HCT116 (cell line): ENCODE results near the gene TRPT1. TPM values are rescaled to one million over a fixed set of nuclear protein-coding genes. Genes with fewer than 3 reads are reported as not detected.
A peak's percentile ranks its signal among the peaks of the same experiment; 100 is the strongest.

Source experiments
- ATAC-seq: fragments of 200-7000 bp; cut with Tn5 transposase; 2 replicates; pipeline ENCODE4 v1.9.1; 2020; ENCODE audit warnings: mild to moderate bottlenecking, moderate library complexity
- BruUV-seq: library from RNA; stranded (reverse); fragments of 400-500 nt; replicated peaks from 2 replicates; lab custom pipeline; 2021; lab: Mats Ljungman, UMichigan
- CTCF ChIA-PET: fragments of 300-600 bp; sonication (Branson Sonifier 250); formaldehyde crosslinking; loops from one replicate; lab custom pipeline; 2021; ENCODE audit warnings: antibody characterized with exemption; lab: Charles Lee
- POLR2A ChIA-PET: fragments of 300-600, 350-600 bp; sonication (Branson Sonifier 250); formaldehyde crosslinking; loops from one replicate; lab custom pipeline; 2021; ENCODE audit warnings: antibody characterized with exemption; lab: Charles Lee
- RAD21 ChIA-PET, 2 experiments: fragments of 300-600 bp; sonication (Branson Sonifier 250); formaldehyde crosslinking; loops; one replicate each; lab custom pipeline; 2023; ENCODE audit warnings: low total read pairs in 2 of 2; ENCODE audit not compliant: uncharacterized antibody in 2 of 2, unreplicated experiment in 2 of 2, low non-redundant PET in 1 of 2; lab: Charles Lee
- DNase-seq: peaks from one replicate; pipeline ENCODE4 v3.0.0-alpha.2; 2010; ENCODE audit warnings: low read depth, low spot score
- H2AFZ ChIP-seq: fragments of 200-600 bp; shearing (Covaris generic), sonication (generic); 2 replicates; pipeline ENCODE4 v1.6.1; 2017; ENCODE audit warnings: low read depth, mixed run types, mixed read lengths, antibody characterized with exemption, low read length; ENCODE audit not compliant: poor library complexity, severe bottlenecking
- H3K27ac ChIP-seq: 2 replicates; pipeline ENCODE4 v1.5.1; 2012; ENCODE audit warnings: low read depth, low read length
- H3K27me3 ChIP-seq: fragments of 200-600 bp; sonication (generic); 2 replicates; pipeline ENCODE4 v1.6.1; 2016; ENCODE audit warnings: mixed run types, low read length, mixed read lengths; ENCODE audit not compliant: insufficient read depth
- H3K36me3 ChIP-seq, 2 experiments: fragments of 200-500 bp in 1 of 2; fragments of 200-600 bp in 1 of 2; sonication (Bioruptor generic) in 1 of 2; sonication (generic) in 1 of 2; 2 replicates each; pipeline versions ENCODE4 v1.5.1 to v1.6.1; 2014 to 2016; ENCODE audit warnings: low read length in 2 of 2, inconsistent platforms in 1 of 2, mixed read lengths in 1 of 2, mixed run types in 1 of 2; ENCODE audit not compliant: insufficient read depth in 2 of 2, control insufficient read depth in 1 of 2
- H3K4me1 ChIP-seq, 2 experiments: fragments of 200-600 bp in 1 of 2; sonication (generic) in 1 of 2; 2 replicates each; pipeline versions ENCODE4 v1.5.1 to v1.6.1; 2012 to 2017; ENCODE audit warnings: low read length in 2 of 2, inconsistent platforms in 1 of 2, mild to moderate bottlenecking in 1 of 2, mixed read lengths in 1 of 2, mixed run types in 1 of 2, moderate library complexity in 1 of 2; ENCODE audit not compliant: insufficient read depth in 2 of 2, control insufficient read depth in 1 of 2
- H3K4me2 ChIP-seq: fragments of 200-600 bp; sonication (generic); 2 replicates; pipeline ENCODE4 v1.6.1; 2017; ENCODE audit warnings: mixed run types, low read length, mixed read lengths
- H3K4me3 ChIP-seq, 2 experiments: fragments of 200-600 bp in 1 of 2; sonication (generic) in 1 of 2; replicated peaks in 1 of 2; 2 replicates each; pipeline ENCODE4 v1.5.1; 2011 to 2016; ENCODE audit warnings: low read length in 2 of 2, control low read depth in 1 of 2, low read depth in 1 of 2, mild to moderate bottlenecking in 1 of 2, mixed read lengths in 1 of 2, mixed run types in 1 of 2
- H3K79me2 ChIP-seq: fragments of 200-600 bp; sonication (generic); 2 replicates; pipeline ENCODE4 v1.6.1; 2017; ENCODE audit warnings: mild to moderate bottlenecking, mixed run types, low read length, moderate library complexity, mixed read lengths; ENCODE audit not compliant: insufficient read depth
- H3K9ac ChIP-seq: fragments of 200-600 bp; sonication (generic); 2 replicates; pipeline ENCODE4 v1.6.1; 2016; ENCODE audit warnings: low read length, mixed read lengths
- H3K9me2 ChIP-seq: fragments of 200-600 bp; sonication (generic), shearing (Covaris generic); 2 replicates; pipeline ENCODE4 v1.6.1; 2017; ENCODE audit warnings: mixed run types, mild to moderate bottlenecking, moderate library complexity; ENCODE audit not compliant: insufficient read depth
- H3K9me3 ChIP-seq, 2 experiments: fragments of 200-500 bp in 1 of 2; fragments of 200-600 bp in 1 of 2; sonication (Bioruptor generic) in 1 of 2; sonication (generic) in 1 of 2; 2 replicates each; pipeline ENCODE4 v1.6.1; 2014 to 2017; ENCODE audit warnings: low read length in 2 of 2, mixed read lengths in 2 of 2, inconsistent platforms in 1 of 2, low read depth in 1 of 2, mild to moderate bottlenecking in 1 of 2, mixed run types in 1 of 2, moderate library complexity in 1 of 2; ENCODE audit not compliant: control insufficient read depth in 1 of 2, insufficient read depth in 1 of 2
- H4K20me1 ChIP-seq: fragments of 200-600 bp; sonication (generic), shearing (Covaris generic); 2 replicates; pipeline ENCODE4 v1.6.1; 2017; ENCODE audit warnings: mixed run types, mild to moderate bottlenecking, moderate library complexity; ENCODE audit not compliant: insufficient read depth
- CBX3 ChIP-seq: IDR thresholded peaks from 2 replicates; pipeline ENCODE4 v1.6.1; 2012; ENCODE audit warnings: low read depth
- CEBPB ChIP-seq: IDR thresholded peaks from 2 replicates; pipeline ENCODE4 v1.6.1; 2012; ENCODE audit warnings: low read depth
- EGR1 ChIP-seq: IDR thresholded peaks from 2 replicates; pipeline ENCODE4 v1.6.1; 2012; ENCODE audit warnings: low read depth
- EZH2phosphoT487 ChIP-seq: fragments of 200-600 bp; IDR thresholded peaks from 2 replicates; pipeline ENCODE4 v1.6.1; 2018; ENCODE audit warnings: antibody characterized with exemption, borderline replicate concordance
- JUND ChIP-seq: IDR thresholded peaks from 2 replicates; pipeline ENCODE4 v1.6.1; 2012
- POLR2AphosphoS5 ChIP-seq: IDR thresholded peaks from 2 replicates; pipeline ENCODE4 v1.6.1; 2011; ENCODE audit warnings: mild to moderate bottlenecking, low read depth, low read length, moderate library complexity
- SP1 ChIP-seq: IDR thresholded peaks from 2 replicates; pipeline ENCODE4 v1.6.1; 2012; ENCODE audit warnings: low read depth
- SRF ChIP-seq: IDR thresholded peaks from 2 replicates; pipeline ENCODE4 v1.6.1; 2012; ENCODE audit warnings: low read depth
- TCF7L2 ChIP-seq: IDR thresholded peaks from 2 replicates; pipeline ENCODE4 v1.7.0; 2011; ENCODE audit warnings: borderline replicate concordance, inconsistent platforms; ENCODE audit not compliant: insufficient read depth, insufficient read length; ENCODE audit errors: extremely low read depth
- YY1 ChIP-seq: IDR thresholded peaks from 2 replicates; pipeline ENCODE4 v1.6.1; 2011; ENCODE audit warnings: low read length, low read depth, moderate library complexity, mild to moderate bottlenecking; ENCODE audit not compliant: insufficient replicate concordance; ENCODE audit errors: extremely low read depth
- ZNF274 ChIP-seq: fragments of 200-500 bp; sonication (Bioruptor generic); IDR thresholded peaks from 2 replicates; pipeline ENCODE4 v1.6.1; 2014; ENCODE audit warnings: mild to moderate bottlenecking, low read depth, low read length, inconsistent platforms
- intact Hi-C: fragments of 100-400 bp; cut with micrococcal nuclease; formaldehyde crosslinking; loops from 2 replicates; pipeline ENCODE4 v1.10.0; 2022
- total RNA-seq: library from RNA; stranded (reverse); gene quantifications from one replicate; pipeline ENCODE4 v1.2.1, GENCODE V29; 2021; ENCODE audit not compliant: unreplicated experiment
- TF ChIP-seq, protein P1 (sequence below): IDR thresholded peaks from 2 replicates; pipeline ENCODE4 v1.6.1; 2012; ENCODE audit warnings: low read depth
- TF ChIP-seq, protein P2 (sequence below): IDR thresholded peaks from 2 replicates; pipeline ENCODE4 v1.6.1; 2011; ENCODE audit warnings: mild to moderate bottlenecking, low read length, moderate library complexity; ENCODE audit not compliant: insufficient replicate concordance; ENCODE audit errors: extremely low read depth
- TF ChIP-seq, protein P3 (sequence below): IDR thresholded peaks from 2 replicates; pipeline ENCODE4 v1.6.1; 2012
- TF ChIP-seq, protein P4 (sequence below), 3 experiments: fragments of 200-600 bp in 1 of 3; sonication (generic) in 1 of 3; IDR thresholded peaks in 2 of 3; conservative IDR thresholded peaks in 1 of 3; 2 replicates each; pipeline ENCODE4 v1.5.1; 2012 to 2017; ENCODE audit warnings: low read depth in 2 of 3, low read length in 2 of 3, antibody characterized with exemption in 1 of 3, borderline replicate concordance in 1 of 3, control low read depth in 1 of 3, mild to moderate bottlenecking in 1 of 3, mixed read lengths in 1 of 3, mixed run types in 1 of 3, moderate library complexity in 1 of 3; ENCODE audit not compliant: insufficient read depth in 1 of 3
- TF ChIP-seq, protein P5 (sequence below): IDR thresholded peaks from 2 replicates; pipeline ENCODE4 v1.6.1; 2012

TRPT1 gene
- total RNA-seq, 1 experiment from 2014 or later: 43.2 TPM

DNA sequence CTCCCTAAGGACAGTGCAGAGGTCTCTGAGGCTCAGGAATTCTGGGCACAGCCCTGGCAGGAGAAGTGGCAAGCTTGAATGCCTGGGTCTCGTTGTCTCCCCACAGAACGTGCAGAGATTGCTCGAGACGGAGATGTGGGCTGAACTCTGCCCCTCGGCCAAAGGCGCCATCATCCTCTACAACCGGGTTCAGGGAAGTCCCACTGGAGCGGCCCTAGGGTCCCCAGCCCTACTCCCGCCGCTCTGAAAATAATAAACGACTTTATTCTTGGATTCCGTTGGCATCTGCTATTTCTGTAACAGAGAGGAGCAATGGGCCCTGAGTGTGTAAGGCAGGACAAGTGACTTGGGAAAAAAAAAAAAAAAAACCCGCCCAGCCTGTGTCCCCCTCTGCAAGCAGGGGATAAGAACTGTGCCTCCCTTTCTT is 3.8 kb upstream of the TRPT1 start:
- ChIA-PET POLR2A (no interaction called here), RAD21 (no interaction called here), CTCF (no interaction called here)
- Histone ChIP-seq H4K20me1 (no peaks in the 10 kb centered on the region), H3K36me3 (no peaks in the 10 kb centered on the region), H3K4me3 (peak overlapping the region; percentile 71 to 89), H3K4me2 (peak overlapping the region; percentile 99), H3K9ac (peak overlapping the region; percentile 88), H2AFZ (no peak overlapping the region), H3K27ac (peak overlapping the region; percentile 61), H3K79me2 (peaks cover 16% of the 10 kb centered on the region; the same call in 1 of the 2 replicates), H3K9me2 (no peaks in the 10 kb centered on the region), H3K27me3 (no peaks in the 10 kb centered on the region), H3K4me1 (peaks cover 28 to 69% of the 10 kb centered on the region in 2 experiments), H3K9me3 (no peaks in the 10 kb centered on the region)
- TF ChIP-seq, protein P1, sequence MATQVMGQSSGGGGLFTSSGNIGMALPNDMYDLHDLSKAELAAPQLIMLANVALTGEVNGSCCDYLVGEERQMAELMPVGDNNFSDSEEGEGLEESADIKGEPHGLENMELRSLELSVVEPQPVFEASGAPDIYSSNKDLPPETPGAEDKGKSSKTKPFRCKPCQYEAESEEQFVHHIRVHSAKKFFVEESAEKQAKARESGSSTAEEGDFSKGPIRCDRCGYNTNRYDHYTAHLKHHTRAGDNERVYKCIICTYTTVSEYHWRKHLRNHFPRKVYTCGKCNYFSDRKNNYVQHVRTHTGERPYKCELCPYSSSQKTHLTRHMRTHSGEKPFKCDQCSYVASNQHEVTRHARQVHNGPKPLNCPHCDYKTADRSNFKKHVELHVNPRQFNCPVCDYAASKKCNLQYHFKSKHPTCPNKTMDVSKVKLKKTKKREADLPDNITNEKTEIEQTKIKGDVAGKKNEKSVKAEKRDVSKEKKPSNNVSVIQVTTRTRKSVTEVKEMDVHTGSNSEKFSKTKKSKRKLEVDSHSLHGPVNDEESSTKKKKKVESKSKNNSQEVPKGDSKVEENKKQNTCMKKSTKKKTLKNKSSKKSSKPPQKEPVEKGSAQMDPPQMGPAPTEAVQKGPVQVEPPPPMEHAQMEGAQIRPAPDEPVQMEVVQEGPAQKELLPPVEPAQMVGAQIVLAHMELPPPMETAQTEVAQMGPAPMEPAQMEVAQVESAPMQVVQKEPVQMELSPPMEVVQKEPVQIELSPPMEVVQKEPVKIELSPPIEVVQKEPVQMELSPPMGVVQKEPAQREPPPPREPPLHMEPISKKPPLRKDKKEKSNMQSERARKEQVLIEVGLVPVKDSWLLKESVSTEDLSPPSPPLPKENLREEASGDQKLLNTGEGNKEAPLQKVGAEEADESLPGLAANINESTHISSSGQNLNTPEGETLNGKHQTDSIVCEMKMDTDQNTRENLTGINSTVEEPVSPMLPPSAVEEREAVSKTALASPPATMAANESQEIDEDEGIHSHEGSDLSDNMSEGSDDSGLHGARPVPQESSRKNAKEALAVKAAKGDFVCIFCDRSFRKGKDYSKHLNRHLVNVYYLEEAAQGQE: no peak
- TF ChIP-seq SP1 (no peak), YY1 (no peak), POLR2AphosphoS5 (no peak), ZNF274 (no peak), CEBPB (no peak), TCF7L2 (no peak), JUND (no peak), EZH2phosphoT487 (no peak), CBX3 (no peak), SRF (no peak), EGR1 (no peak)
- TF ChIP-seq, protein P2, sequence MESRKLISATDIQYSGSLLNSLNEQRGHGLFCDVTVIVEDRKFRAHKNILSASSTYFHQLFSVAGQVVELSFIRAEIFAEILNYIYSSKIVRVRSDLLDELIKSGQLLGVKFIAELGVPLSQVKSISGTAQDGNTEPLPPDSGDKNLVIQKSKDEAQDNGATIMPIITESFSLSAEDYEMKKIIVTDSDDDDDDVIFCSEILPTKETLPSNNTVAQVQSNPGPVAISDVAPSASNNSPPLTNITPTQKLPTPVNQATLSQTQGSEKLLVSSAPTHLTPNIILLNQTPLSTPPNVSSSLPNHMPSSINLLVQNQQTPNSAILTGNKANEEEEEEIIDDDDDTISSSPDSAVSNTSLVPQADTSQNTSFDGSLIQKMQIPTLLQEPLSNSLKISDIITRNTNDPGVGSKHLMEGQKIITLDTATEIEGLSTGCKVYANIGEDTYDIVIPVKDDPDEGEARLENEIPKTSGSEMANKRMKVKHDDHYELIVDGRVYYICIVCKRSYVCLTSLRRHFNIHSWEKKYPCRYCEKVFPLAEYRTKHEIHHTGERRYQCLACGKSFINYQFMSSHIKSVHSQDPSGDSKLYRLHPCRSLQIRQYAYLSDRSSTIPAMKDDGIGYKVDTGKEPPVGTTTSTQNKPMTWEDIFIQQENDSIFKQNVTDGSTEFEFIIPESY: no peak
- TF ChIP-seq, protein P3, sequence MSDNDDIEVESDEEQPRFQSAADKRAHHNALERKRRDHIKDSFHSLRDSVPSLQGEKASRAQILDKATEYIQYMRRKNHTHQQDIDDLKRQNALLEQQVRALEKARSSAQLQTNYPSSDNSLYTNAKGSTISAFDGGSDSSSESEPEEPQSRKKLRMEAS: no peak
- TF ChIP-seq, protein P4, sequence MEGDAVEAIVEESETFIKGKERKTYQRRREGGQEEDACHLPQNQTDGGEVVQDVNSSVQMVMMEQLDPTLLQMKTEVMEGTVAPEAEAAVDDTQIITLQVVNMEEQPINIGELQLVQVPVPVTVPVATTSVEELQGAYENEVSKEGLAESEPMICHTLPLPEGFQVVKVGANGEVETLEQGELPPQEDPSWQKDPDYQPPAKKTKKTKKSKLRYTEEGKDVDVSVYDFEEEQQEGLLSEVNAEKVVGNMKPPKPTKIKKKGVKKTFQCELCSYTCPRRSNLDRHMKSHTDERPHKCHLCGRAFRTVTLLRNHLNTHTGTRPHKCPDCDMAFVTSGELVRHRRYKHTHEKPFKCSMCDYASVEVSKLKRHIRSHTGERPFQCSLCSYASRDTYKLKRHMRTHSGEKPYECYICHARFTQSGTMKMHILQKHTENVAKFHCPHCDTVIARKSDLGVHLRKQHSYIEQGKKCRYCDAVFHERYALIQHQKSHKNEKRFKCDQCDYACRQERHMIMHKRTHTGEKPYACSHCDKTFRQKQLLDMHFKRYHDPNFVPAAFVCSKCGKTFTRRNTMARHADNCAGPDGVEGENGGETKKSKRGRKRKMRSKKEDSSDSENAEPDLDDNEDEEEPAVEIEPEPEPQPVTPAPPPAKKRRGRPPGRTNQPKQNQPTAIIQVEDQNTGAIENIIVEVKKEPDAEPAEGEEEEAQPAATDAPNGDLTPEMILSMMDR (IDR thresholded peaks at IDR 0.05 in 2 of 3, conservative IDR thresholded peaks at IDR 0.05 in 1 of 3; ENCODE audit: borderline replicate concordance in 1 of 3, insufficient read depth in 1 of 3, low read depth in 2 of 3, low read length in 2 of 3): no peak
- TF ChIP-seq, protein P5, sequence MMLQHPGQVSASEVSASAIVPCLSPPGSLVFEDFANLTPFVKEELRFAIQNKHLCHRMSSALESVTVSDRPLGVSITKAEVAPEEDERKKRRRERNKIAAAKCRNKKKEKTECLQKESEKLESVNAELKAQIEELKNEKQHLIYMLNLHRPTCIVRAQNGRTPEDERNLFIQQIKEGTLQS: no peak
- ATAC-seq (no peak), DNase-seq (no peak)
- no TSS peak for BruUV-seq
- intact Hi-C loops: no loop called here
